Peyer's patch (tissue), 4 donors: Measurements from ENCODE around the gene DHX58. TPM values are rescaled to one million over a fixed set of nuclear protein-coding genes. Genes with fewer than 3 reads are reported as not detected.
A peak's percentile ranks its signal among the peaks of the same experiment; 100 is the strongest.

ENCODE experiments used
- DNase-seq, 3 donors: peaks; one replicate each; pipeline ENCODE4 v3.0.0-alpha.2; 2017 to 2019
- H3K27ac ChIP-seq, 4 donors: fragments of 200-600 bp; sonication (generic); one replicate each; pipeline ENCODE4 v1.5.1; 2016 to 2019
- H3K27me3 ChIP-seq, 2 donors: fragments of 200-600 bp; sonication (generic); one replicate each; pipeline ENCODE4 v1.5.1; 2019
- H3K36me3 ChIP-seq, 3 donors: fragments of 200-600 bp; sonication (generic); one replicate each; pipeline ENCODE4 v1.5.1; 2016 to 2019
- H3K4me1 ChIP-seq, 4 donors: fragments of 200-600 bp; sonication (generic); one replicate each; pipeline ENCODE4 v1.5.1; 2016 to 2019
- H3K4me3 ChIP-seq, 4 donors: fragments of 200-600 bp; sonication (generic); 1 replicate in 3 of 4; 2 replicates in 1 of 4; pipeline ENCODE4 v1.5.1; 2016 to 2019; ENCODE audit warnings: mild to moderate bottlenecking in 1 of 4
- H3K9me3 ChIP-seq, 4 donors: fragments of 200-600 bp; sonication (generic); one replicate each; pipeline ENCODE4 v1.5.1; 2016 to 2019; ENCODE audit warnings: mild to moderate bottlenecking in 1 of 4
- POLR2A ChIP-seq, 2 donors: fragments of 450-650 bp; IDR thresholded peaks; one replicate each; pipeline ENCODE4 v1.5.1; 2017; ENCODE audit warnings: antibody characterized with exemption in 2 of 2, mild to moderate bottlenecking in 2 of 2, moderate library complexity in 2 of 2
- total RNA-seq, 4 donors: library from RNA; depleted of rRNA; stranded (reverse); fragments of >200 nt; gene quantifications; one replicate each; pipeline ENCODE4 v1.1.0, GENCODE V29; 2016
- TF ChIP-seq, protein P1 (sequence below), 6 experiments: fragments of 450-650 bp in 4 of 6; fragments of 200-600 bp in 2 of 6; sonication (generic) in 1 of 6; IDR thresholded peaks; one replicate each; pipeline ENCODE4 v1.5.1; 2017 to 2019; ENCODE audit warnings: antibody characterized with exemption in 6 of 6, mild to moderate bottlenecking in 3 of 6, moderate library complexity in 1 of 6

DHX58 gene
- total RNA-seq, 4 donors from 2014 or later, result 12.8 to 24.8 (median 18.4) TPM

- TF ChIP-seq, protein P1, sequence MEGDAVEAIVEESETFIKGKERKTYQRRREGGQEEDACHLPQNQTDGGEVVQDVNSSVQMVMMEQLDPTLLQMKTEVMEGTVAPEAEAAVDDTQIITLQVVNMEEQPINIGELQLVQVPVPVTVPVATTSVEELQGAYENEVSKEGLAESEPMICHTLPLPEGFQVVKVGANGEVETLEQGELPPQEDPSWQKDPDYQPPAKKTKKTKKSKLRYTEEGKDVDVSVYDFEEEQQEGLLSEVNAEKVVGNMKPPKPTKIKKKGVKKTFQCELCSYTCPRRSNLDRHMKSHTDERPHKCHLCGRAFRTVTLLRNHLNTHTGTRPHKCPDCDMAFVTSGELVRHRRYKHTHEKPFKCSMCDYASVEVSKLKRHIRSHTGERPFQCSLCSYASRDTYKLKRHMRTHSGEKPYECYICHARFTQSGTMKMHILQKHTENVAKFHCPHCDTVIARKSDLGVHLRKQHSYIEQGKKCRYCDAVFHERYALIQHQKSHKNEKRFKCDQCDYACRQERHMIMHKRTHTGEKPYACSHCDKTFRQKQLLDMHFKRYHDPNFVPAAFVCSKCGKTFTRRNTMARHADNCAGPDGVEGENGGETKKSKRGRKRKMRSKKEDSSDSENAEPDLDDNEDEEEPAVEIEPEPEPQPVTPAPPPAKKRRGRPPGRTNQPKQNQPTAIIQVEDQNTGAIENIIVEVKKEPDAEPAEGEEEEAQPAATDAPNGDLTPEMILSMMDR (IDR thresholded peaks at IDR 0.05), result no peak
- no peak for TF ChIP-seq POLR2A (IDR thresholded peaks at IDR 0.05)
- no peaks in the 10 kb centered on the region for H3K9me3 ChIP-seq
- H3K4me1 ChIP-seq, result peaks cover 0 to 19% (median 12%) of the 10 kb centered on the region in 4 donors
- no peak overlapping the region for H3K4me3 ChIP-seq
- H3K36me3 ChIP-seq, result peaks cover 0 to 2% (median 0%) of the 10 kb centered on the region in 3 donors
- no peaks in the 10 kb centered on the region for H3K27me3 ChIP-seq
- peak overlapping the region in 1 of 4 donors; percentile 7 for H3K27ac ChIP-seq
- peak in 1 of 3 donors; percentile 42 for DNase-seq
Observed at GRCh38 chr17:42110301-42111264, 1.9 kb downstream of the DHX58 start.

GRCh38 chr17:42109086-42109485, 3.4 kb downstream of the DHX58 start:
- H3K4me1 ChIP-seq, result peaks cover 0 to 19% (median 12%) of the 10 kb centered on the region in 4 donors
- H3K27ac ChIP-seq, result no peak overlapping the region
- H3K27me3 ChIP-seq, result no peaks in the 10 kb centered on the region
- no peaks in the 10 kb centered on the region for H3K9me3 ChIP-seq
- H3K4me3 ChIP-seq, result no peak overlapping the region
- H3K36me3 ChIP-seq, result peaks cover 0 to 13% (median 0%) of the 10 kb centered on the region in 3 donors
- TF ChIP-seq, protein P1 (IDR thresholded peaks at IDR 0.05), result no peak
- TF ChIP-seq POLR2A (IDR thresholded peaks at IDR 0.05), result no peak
- DNase-seq, result no peak

GRCh38 chr17:42107597-42108576, 4.6 kb downstream of the DHX58 start:
- H3K27ac ChIP-seq, result peak overlapping the region in 2 of 4 donors; percentile 19 to 33
- no peaks in the 10 kb centered on the region for H3K9me3 ChIP-seq
- TF ChIP-seq, protein P1 (IDR thresholded peaks at IDR 0.05), result no peak
- no peak for TF ChIP-seq POLR2A (IDR thresholded peaks at IDR 0.05)
- no peaks in the 10 kb centered on the region for H3K27me3 ChIP-seq
- peak; percentile 85 to 96 (median 94) for DNase-seq
- peaks cover 0 to 15% (median 0%) of the 10 kb centered on the region in 3 donors for H3K36me3 ChIP-seq
- H3K4me1 ChIP-seq, result peaks cover 0 to 14% (median 9%) of the 10 kb centered on the region in 4 donors
- H3K4me3 ChIP-seq, result peak overlapping the region in 3 of 4 donors; percentile 9 to 38 (median 33)

DNA sequence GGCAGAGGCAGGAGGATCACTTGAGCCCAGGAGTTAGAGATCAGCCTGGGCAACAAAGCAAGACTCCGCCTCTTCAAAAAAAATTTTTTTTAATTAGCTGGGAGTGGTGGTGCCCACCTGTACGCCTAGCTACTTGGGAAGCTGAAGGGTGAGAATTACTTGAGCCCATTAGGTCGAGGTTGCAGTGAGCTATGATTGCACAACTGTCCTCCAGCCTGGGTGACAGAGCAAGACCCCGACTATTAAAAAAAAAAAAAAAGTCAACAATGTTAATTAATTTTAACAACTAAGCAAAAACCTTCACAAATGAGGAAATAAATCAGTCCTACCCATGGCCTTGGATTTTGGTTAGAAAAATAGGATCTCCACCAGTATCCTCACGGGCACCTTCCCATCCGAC, 5.4 kb downstream of the DHX58 start:
- DNase-seq, result no peak
- H3K27ac ChIP-seq, result peak overlapping the region in 1 of 4 donors; percentile 33
- TF ChIP-seq, protein P1 (IDR thresholded peaks at IDR 0.05), result no peak
- no peak for TF ChIP-seq POLR2A (IDR thresholded peaks at IDR 0.05)
- H3K9me3 ChIP-seq, result no peaks in the 10 kb centered on the region
- peak overlapping the region in 3 of 4 donors; percentile 9 to 38 (median 33) for H3K4me3 ChIP-seq
- no peaks in the 10 kb centered on the region for H3K27me3 ChIP-seq
- H3K4me1 ChIP-seq, result peaks cover 0 to 11% (median 6%) of the 10 kb centered on the region in 4 donors
- peaks cover 0 to 15% (median 0%) of the 10 kb centered on the region in 3 donors for H3K36me3 ChIP-seq

DNA sequence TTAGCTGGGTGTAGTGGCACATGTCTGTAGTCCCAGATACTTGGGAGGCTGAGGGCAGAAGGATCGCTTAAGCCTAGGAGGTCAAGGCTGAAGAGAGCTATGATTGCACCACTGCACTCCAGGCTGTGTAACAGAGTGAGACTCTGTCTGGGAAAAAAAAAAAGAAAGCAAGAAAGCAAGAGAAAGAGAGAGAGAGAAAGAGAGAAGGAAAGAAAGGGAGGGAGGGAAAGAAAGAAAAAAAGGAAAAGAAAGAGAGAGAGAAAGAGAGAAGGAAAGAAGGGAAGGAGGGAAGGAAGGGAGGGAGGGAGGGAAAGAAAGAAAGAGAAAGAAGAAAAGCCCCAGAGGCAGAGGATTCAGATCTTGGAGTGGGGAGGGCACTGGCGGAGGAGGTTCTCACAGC, 6.5 kb downstream of the DHX58 start:
- TF ChIP-seq POLR2A (IDR thresholded peaks at IDR 0.05), result no peak
- Histone ChIP-seq H3K36me3 (peaks cover 0 to 15% (median 0%) of the 10 kb centered on the region in 3 donors), H3K4me3 (no peak overlapping the region), H3K27me3 (no peaks in the 10 kb centered on the region), H3K4me1 (peaks cover 0 to 2% (median 0%) of the 10 kb centered on the region in 4 donors), H3K27ac (no peak overlapping the region), H3K9me3 (no peaks in the 10 kb centered on the region)
- DNase-seq, result no peak
